Activated T-helper 1 cell treated with anti-CD3 and anti-CD28 coated beads, Interleukin-2, amount 50 U/mL, for 16 hours (primary cell): Measurements from ENCODE around the gene NPR3.

Source experiments
- DNase-seq, 2 donors: peaks; one replicate each; pipeline ENCODE4 v3.0.0-alpha.2; 2020; ENCODE audit warnings: low read depth in 1 of 2, low spot score in 1 of 2

The NPR3 gene

GRCh38 chr5:32805971-32806638 lies 95.0 kb downstream of the NPR3 start:
- no peak for DNase-seq

GRCh38 chr5:32808783-32809182 lies 97.7 kb downstream of the NPR3 start:
- DNase-seq: no peak

- DNase-seq: no peak
Observed at GRCh38 chr5:32810804-32811203, 99.7 kb downstream of the NPR3 start.

DNA sequence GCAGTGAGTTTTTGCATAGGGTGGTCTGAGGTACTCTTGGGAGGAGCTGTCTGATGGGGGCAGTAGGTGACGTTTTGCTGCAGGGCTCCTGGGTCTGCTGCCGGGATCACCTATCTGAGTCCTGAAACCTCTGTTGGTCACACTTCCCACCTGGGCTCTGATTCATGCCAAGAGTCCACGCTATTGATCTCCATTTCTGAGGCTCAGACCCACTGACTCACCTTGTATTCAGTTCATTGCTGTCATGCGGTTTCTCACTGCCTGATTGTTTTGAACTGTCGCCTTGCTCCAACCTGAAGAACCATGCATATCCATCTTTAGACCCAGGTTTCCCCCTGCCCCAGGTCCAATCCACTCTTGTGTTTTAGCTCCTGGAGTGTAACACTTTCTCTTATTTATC lies 101.3 kb downstream of the NPR3 start:
- no peak for DNase-seq

GRCh38 chr5:32814141-32814540 lies 103.0 kb downstream of the NPR3 start:
- DNase-seq: no peak

GRCh38 chr5:32814620-32815019 lies 103.5 kb downstream of the NPR3 start:
- no peak for DNase-seq

GRCh38 chr5:32827981-32828380 lies 116.9 kb downstream of the NPR3 start:
- DNase-seq: no peak

DNA sequence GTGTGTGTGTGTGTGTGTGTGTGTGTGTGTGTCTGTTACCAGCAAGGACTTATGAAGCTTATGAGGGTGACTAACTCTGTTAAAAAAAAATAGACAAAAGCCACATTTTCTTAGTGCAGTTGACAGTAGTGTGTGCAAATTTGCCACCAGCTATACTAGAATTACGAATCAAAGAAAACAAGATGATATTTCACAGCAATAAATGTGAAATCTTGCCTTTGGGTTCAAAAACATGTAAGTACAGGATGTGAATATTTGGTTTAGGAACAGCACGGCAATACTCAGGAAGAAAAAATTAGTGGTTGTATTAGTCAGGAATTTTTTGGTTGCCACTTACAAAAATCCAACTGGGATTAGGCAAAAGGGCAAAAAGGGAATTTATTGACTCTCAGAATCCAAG lies 117.4 kb downstream of the NPR3 start:
- DNase-seq: no peak

- DNase-seq: no peak
Observed at GRCh38 chr5:32831624-32832023, 120.5 kb downstream of the NPR3 start.

- DNase-seq: no peak
Observed at GRCh38 chr5:32833127-32833526, 122.0 kb downstream of the NPR3 start.

DNA sequence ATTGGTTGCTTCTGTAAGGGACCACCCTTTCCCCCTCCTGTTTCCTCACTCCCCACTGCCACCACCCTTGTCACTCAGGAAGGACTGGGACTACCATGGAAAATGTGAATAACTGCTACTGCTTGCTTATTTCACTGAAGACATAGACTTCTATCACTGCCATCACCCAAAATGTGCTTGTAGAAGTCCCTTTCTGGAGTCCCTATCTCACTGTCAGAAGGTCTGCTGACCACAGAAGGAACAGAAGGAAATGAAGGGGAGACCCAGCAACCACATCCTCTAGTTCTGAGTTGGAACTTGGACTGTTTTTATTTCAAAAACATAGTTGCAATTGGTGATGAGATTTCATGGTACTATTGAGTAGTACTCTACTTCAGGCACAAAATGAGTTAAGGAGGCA lies 122.5 kb downstream of the NPR3 start:
- DNase-seq: no peak

GRCh38 chr5:32834251-32834650 lies 123.1 kb downstream of the NPR3 start:
- no peak for DNase-seq

- DNase-seq: no peak
Observed at GRCh38 chr5:32836176-32836575, 125.1 kb downstream of the NPR3 start.

DNA sequence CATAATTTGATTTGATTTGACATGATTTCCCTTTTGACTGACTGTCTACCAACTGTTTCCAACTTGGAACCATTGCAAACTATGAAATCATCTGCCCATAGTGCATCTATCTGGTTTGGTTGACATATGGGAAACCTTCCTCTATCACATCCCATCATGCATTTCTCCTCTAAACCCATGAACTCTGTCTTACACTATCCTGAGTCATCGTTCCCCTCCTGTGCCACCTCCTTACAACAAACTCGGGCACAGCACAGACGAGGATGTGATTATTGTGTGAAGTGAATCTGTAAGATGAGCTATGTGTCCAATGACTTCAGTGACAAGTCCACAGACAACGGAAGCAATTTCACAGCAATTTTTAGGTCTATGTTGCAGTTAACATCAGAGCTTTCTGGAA lies 126.1 kb downstream of the NPR3 start:
- DNase-seq: no peak

GRCh38 chr5:32839106-32839505 lies 128.0 kb downstream of the NPR3 start:
- no peak for DNase-seq

DNA sequence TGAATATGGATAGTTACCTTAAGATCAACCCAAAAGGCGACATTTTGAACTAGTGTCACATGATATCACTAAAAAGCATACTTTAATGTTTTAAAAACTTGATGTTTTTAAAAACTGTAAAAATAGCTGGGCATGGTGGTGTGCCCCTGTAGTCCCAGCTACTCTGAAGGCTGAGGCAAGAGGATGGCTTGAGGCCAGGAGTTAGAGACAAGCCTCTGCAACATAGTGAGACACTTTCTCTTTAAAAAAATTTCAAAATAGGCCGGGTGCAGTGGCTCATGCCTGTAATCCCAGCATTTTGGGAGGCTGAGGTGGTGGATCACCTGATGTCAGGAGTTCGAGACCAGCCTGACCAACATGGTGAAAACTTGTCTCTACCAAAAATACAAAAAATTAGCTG lies 129.5 kb downstream of the NPR3 start:
- DNase-seq: no peak
